GM18511 (cell line): ENCODE data around the gene CSKMT.
"Not testable (repeated sequence)": the region's sequence is repeated elsewhere in the genome, so short reads cannot be mapped to it uniquely, and the experiment has no call there.

Source experiments
- ATAC-seq: cut with Tn5 transposase; IDR thresholded peaks from one replicate; pipeline ENCODE4 v1.9.1; 2021; ENCODE audit warnings: mild to moderate bottlenecking, moderate library complexity; ENCODE audit not compliant: unreplicated experiment

CSKMT gene

GRCh38 chr11:62687508-62688396, 22.6 kb downstream of the CSKMT start:
- no peak for ATAC-seq

- ATAC-seq: no peak
These were observed 23.4 kb downstream of the CSKMT start for GRCh38 chr11:62688491-62688890.

GRCh38 chr11:62689421-62690183, 24.5 kb downstream of the CSKMT start, which contains the start of gene LRRN4CL:
Gene LRRN4CL (minus strand): TSS chr11:62689530. CDS start chr11:62688508, 1,022 bp downstream.
- ATAC-seq: no peak

GRCh38 chr11:62693624-62694023, 28.5 kb downstream of the CSKMT start:
- not testable (repeated sequence) for ATAC-seq

GRCh38 chr11:62694455-62695167, 29.5 kb downstream of the CSKMT start:
- no peak for ATAC-seq

GRCh38 chr11:62702246-62702645, 37.1 kb downstream of the CSKMT start:
- no peak for ATAC-seq

- ATAC-seq: not testable (repeated sequence)
These were observed 38.8 kb downstream of the CSKMT start for GRCh38 chr11:62703921-62704320.

- ATAC-seq: no peak
These were observed 40.3 kb downstream of the CSKMT start for GRCh38 chr11:62705413-62705812.

GRCh38 chr11:62705880-62706849, 41.1 kb downstream of the CSKMT start:
- ATAC-seq: peak; percentile 74

GRCh38 chr11:62706850-62707247, 41.7 kb downstream of the CSKMT start:
- no peak for ATAC-seq

GRCh38 chr11:62707277-62707861, 42.3 kb downstream of the CSKMT start, which contains the start of the genes BSCL2 and GNG3:
Gene BSCL2 (minus strand): TSS chr11:62707424. CDS start chr11:62707195, 229 bp downstream.
Gene GNG3 (plus strand): TSS chr11:62707676. CDS start chr11:62708296, 620 bp downstream.
- no peak for ATAC-seq

- no peak for ATAC-seq
These were observed 43.3 kb downstream of the CSKMT start for GRCh38 chr11:62708392-62708791.

GRCh38 chr11:62708793-62709192, 43.7 kb downstream of the CSKMT start:
- ATAC-seq: no peak

- peak; percentile 77 for ATAC-seq
These were observed 44.3 kb downstream of the CSKMT start for GRCh38 chr11:62709247-62710000.

GRCh38 chr11:62710001-62710345, 44.9 kb downstream of the CSKMT start:
- no peak for ATAC-seq

- ATAC-seq: no peak
These were observed 47.2 kb downstream of the CSKMT start for GRCh38 chr11:62712276-62712812.

- ATAC-seq: no peak
These were observed 47.7 kb downstream of the CSKMT start for GRCh38 chr11:62712861-62713260.

GRCh38 chr11:62713343-62713742, 48.2 kb downstream of the CSKMT start:
- ATAC-seq: no peak
